ENCODE data around the gene HBG1.
"Not testable (repeated sequence)": the region's sequence is repeated elsewhere in the genome, so short reads cannot be mapped to it uniquely, and the experiment has no call there.

Gene HBG1

GRCh38 chr11:5252919-5253265, 3.2 kb upstream of the HBG1 start:
- TF ChIP-seq, protein P1, sequence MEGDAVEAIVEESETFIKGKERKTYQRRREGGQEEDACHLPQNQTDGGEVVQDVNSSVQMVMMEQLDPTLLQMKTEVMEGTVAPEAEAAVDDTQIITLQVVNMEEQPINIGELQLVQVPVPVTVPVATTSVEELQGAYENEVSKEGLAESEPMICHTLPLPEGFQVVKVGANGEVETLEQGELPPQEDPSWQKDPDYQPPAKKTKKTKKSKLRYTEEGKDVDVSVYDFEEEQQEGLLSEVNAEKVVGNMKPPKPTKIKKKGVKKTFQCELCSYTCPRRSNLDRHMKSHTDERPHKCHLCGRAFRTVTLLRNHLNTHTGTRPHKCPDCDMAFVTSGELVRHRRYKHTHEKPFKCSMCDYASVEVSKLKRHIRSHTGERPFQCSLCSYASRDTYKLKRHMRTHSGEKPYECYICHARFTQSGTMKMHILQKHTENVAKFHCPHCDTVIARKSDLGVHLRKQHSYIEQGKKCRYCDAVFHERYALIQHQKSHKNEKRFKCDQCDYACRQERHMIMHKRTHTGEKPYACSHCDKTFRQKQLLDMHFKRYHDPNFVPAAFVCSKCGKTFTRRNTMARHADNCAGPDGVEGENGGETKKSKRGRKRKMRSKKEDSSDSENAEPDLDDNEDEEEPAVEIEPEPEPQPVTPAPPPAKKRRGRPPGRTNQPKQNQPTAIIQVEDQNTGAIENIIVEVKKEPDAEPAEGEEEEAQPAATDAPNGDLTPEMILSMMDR (IDR thresholded peaks at IDR 0.05; ENCODE audit: control insufficient read depth, extremely low read depth, insufficient read depth): no peak
- no peak overlapping the region for H3K4me3 ChIP-seq (ENCODE audit: low read depth, low read length)
- peak; percentile 57 for DNase-seq (ENCODE audit: low read depth)

- H3K4me3 ChIP-seq (ENCODE audit: low read depth, low read length): no peak overlapping the region
- TF ChIP-seq, protein P1 (IDR thresholded peaks at IDR 0.05; ENCODE audit: control insufficient read depth, extremely low read depth, insufficient read depth): no peak
- DNase-seq (ENCODE audit: low read depth): no peak
Observed at GRCh38 chr11:5252192-5252918, 2.7 kb upstream of the HBG1 start.

DNA sequence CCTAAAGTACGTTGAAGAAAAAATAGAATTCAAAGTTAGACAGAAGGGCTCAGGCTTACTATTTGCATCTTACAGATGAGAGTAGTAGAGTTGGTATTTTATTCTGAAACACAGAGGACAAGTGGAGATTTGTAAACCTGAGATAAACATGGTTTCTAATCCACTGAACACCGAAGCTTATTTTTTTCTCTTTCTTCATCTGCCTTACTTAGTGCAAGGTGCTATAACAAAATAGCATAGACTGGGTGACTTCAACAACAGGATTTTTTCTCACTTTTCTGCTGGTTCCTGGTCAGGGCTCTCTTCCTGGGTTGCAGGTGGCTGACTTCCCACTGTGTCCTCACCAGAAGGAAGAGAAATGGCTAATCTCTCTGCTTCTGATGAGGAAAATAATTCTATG, 2.1 kb upstream of the HBG1 start:
- DNase-seq (ENCODE audit: low read depth): no peak
- no peak overlapping the region for H3K4me3 ChIP-seq (ENCODE audit: low read depth, low read length)
- TF ChIP-seq, protein P1 (IDR thresholded peaks at IDR 0.05; ENCODE audit: control insufficient read depth, extremely low read depth, insufficient read depth): no peak

GRCh38 chr11:5250543-5251204, 1.0 kb upstream of the HBG1 start:
- DNase-seq (ENCODE audit: low read depth): no peak
- no peak overlapping the region for H3K4me3 ChIP-seq (ENCODE audit: low read depth, low read length)
- TF ChIP-seq, protein P1 (IDR thresholded peaks at IDR 0.05; ENCODE audit: control insufficient read depth, extremely low read depth, insufficient read depth): no peak

GRCh38 chr11:5248498-5248897, 1.2 kb downstream of the HBG1 start:
- H3K4me3 ChIP-seq (ENCODE audit: low read depth, low read length); DNase-seq (ENCODE audit: low read depth): not testable (repeated sequence)

GRCh38 chr11:5247472-5248192, 2.0 kb downstream of the HBG1 start:
- TF ChIP-seq, protein P1 (IDR thresholded peaks at IDR 0.05; ENCODE audit: control insufficient read depth, extremely low read depth, insufficient read depth): no peak
- DNase-seq (ENCODE audit: low read depth): no peak
- H3K4me3 ChIP-seq (ENCODE audit: low read depth, low read length): no peak overlapping the region

- no peak for DNase-seq (ENCODE audit: low read depth)
- H3K4me3 ChIP-seq (ENCODE audit: low read depth, low read length): no peak overlapping the region
- TF ChIP-seq, protein P1 (IDR thresholded peaks at IDR 0.05; ENCODE audit: control insufficient read depth, extremely low read depth, insufficient read depth): no peak
Observed at GRCh38 chr11:5246772-5247471, 2.7 kb downstream of the HBG1 start.
